ENCODE results near the gene MALT1. TPM values are rescaled to one million over a fixed set of nuclear protein-coding genes. Genes with fewer than 3 reads are reported as not detected.

MALT1 gene
- polyA plus RNA-seq, 2 of the 4 experiments (the other 2 are of a cell fraction): 30.7 to 34.0 TPM

DNA sequence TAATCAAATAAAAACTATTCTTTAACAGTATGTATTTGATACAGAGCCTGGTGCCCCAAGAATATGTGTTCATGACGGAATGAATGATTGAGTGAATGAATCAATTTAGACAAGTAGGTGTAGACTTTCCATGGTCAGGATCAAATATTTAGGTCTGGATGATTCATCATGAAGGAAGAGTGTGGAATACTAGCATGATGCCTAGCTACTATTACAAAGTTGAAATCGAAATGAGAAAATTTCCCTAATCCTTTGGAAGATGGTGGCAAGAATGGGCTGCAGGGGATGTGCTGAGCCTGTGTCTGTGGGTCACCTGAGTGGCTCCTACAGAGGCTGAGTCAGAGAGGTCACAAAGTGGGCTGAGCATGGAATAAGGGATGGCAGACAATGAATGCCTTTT lies 3.1 kb upstream of the MALT1 start:
- ATAC-seq (no peak), DNase-seq (ENCODE audit: low read depth in 1 of 2, low spot score in 1 of 2) (no peak), FAIRE-seq (no peak)
- ChIA-PET POLR2A (no interaction called here), CTCF (interaction anchor here (1.1 to 2.4 kb wide), 2 partner anchors 96 to 139 kb away, joined by 4 to 8 read pairs; no protein-coding TSS in a partner anchor)
- H3K4me3 ChIP-seq: no peak overlapping the region
- WGBS (ENCODE audit: missing lambda C conversion rate): 77% methylated on average over 2 of the region's 2 CpGs
- no peak overlapping the region for H3K4me2 ChIP-seq
- H3K27ac ChIP-seq: peak overlapping the region in 1 of 2 experiments; percentile 76; a peak in 3 of 6 replicates
- H3K9me3 ChIP-seq: no peaks in the 10 kb centered on the region
- H3K4me1 ChIP-seq: peaks cover 59% of the 10 kb centered on the region
- TF ChIP-seq CEBPB (IDR thresholded peaks at IDR 0.05) (no peak), TP53 (CRISPR knock-in tag; IDR thresholded peaks at IDR 0.05) (no peak), ZNF302 (CRISPR knock-in tag; IDR thresholded peaks at IDR 0.05) (no peak)

DNA sequence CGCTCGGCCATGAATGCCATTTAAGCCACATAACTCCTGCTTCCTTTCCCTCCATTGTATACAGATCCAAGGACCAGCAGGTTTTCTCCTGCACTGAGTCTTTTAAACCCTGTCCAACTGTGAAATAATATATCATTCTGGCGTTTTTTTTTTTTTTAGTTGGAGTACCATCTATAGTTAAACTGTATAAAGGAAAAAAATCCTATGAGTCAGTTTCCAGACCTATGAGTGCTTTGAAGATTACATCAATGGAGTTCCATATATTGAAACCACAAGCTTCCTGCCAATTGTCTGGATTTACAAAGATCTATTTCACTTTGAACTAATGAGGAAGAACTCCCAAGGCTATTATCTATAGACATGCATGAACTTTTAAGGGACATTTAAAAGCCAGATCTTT lies 2.4 kb upstream of the MALT1 start:
- ChIA-PET POLR2A (no interaction called here), CTCF (interaction anchor here (2.4 kb wide), 1 partner anchor 139 kb away, joined by 8 read pairs; no protein-coding TSS in a partner anchor)
- 67% methylated on average over 3 of the region's 3 CpGs for WGBS (ENCODE audit: missing lambda C conversion rate)
- H3K27ac ChIP-seq: peak overlapping the region; percentile 76 to 85; a peak in 4 of 6 replicates
- no peak for ATAC-seq
- FAIRE-seq: no peak
- no peak for TF ChIP-seq HOXA7 (CRISPR knock-in tag; IDR thresholded peaks at IDR 0.05)
- TF ChIP-seq JUN (IDR thresholded peaks at IDR 0.05): no peak
- TF ChIP-seq SMC3 (IDR thresholded peaks at IDR 0.05): no peak
- no peak for TF ChIP-seq MAFK (IDR thresholded peaks at IDR 0.05; ENCODE audit: partially characterized antibody)
- TF ChIP-seq SREBF2 (IDR thresholded peaks at IDR 0.05): no peak
- TF ChIP-seq, protein P1, sequence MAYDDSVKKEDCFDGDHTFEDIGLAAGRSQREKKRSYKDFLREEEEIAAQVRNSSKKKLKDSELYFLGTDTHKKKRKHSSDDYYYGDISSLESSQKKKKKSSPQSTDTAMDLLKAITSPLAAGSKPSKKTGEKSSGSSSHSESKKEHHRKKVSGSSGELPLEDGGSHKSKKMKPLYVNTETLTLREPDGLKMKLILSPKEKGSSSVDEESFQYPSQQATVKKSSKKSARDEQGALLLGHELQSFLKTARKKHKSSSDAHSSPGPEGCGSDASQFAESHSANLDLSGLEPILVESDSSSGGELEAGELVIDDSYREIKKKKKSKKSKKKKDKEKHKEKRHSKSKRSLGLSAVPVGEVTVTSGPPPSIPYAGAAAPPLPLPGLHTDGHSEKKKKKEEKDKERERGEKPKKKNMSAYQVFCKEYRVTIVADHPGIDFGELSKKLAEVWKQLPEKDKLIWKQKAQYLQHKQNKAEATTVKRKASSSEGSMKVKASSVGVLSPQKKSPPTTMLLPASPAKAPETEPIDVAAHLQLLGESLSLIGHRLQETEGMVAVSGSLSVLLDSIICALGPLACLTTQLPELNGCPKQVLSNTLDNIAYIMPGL (CRISPR knock-in tag; IDR thresholded peaks at IDR 0.05; ENCODE audit: borderline replicate concordance): no peak
- no peak for TF ChIP-seq NPAS2 (CRISPR knock-in tag; IDR thresholded peaks at IDR 0.05; ENCODE audit: borderline replicate concordance)
- no peak for TF ChIP-seq BHLHE40 (IDR thresholded peaks at IDR 0.05; ENCODE audit: low read depth, low read length)
- TF ChIP-seq MYC (IDR thresholded peaks at IDR 0.05; ENCODE audit: borderline replicate concordance, low read length): no peak
- TF ChIP-seq JUNB (IDR thresholded peaks at IDR 0.05): no peak
- TF ChIP-seq RNF2 (IDR thresholded peaks at IDR 0.05; ENCODE audit: borderline replicate concordance, low read depth): no peak
- no peak for TF ChIP-seq HOXB13 (CRISPR knock-in tag; IDR thresholded peaks at IDR 0.05; ENCODE audit: low read depth)
- TF ChIP-seq RAD21 (conservative IDR thresholded peaks at IDR 0.05 in 1 of 2, IDR thresholded peaks at IDR 0.05 in 1 of 2): no peak
- H3K9me3 ChIP-seq: no peaks in the 10 kb centered on the region
- H3K4me1 ChIP-seq: peaks cover 66% of the 10 kb centered on the region
- no peak for DNase-seq (ENCODE audit: low read depth in 1 of 2, low spot score in 1 of 2)
- peak overlapping the region; percentile 94 for H3K4me2 ChIP-seq
- H3K4me3 ChIP-seq: no peak overlapping the region

DNA sequence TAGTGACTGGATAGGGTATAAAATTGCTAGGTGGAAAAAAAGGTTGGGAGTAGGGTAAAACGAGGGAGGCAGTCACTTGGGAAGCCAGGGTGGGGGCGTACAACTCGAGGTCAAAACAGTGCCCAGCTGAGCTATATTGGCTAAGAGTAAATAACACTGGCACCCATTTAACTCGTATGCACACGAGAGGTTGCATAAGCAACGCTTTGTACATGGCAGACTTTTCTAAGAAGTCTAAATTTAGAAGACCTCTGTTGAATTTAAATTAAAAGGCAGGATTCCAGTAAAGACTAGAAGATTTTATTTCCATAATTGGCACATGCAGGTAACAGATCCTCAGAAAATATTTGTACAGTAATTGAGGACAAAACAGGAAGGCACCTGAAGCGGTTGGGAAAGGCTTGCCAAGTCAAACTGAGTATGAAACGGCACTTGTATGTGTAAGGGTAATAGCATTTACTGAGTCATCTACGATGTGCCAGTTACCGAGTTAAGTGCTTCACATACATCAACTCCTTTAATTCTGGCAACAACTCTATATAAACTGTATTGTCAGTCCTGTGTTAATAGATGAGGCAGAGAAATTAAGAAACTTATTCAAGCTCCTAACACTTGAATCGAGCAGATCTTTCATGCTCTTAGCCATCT lies 1.4 kb upstream of the MALT1 start:
- DNase-seq (ENCODE audit: low read depth in 1 of 2, low spot score in 1 of 2): peak; percentile 54 to 66
- FAIRE-seq: no peak
- H3K4me3 ChIP-seq: peak overlapping the region; percentile 90; the same call in 1 of the 3 replicates
- H3K9me3 ChIP-seq: no peaks in the 10 kb centered on the region
- peaks cover 75% of the 10 kb centered on the region for H3K4me1 ChIP-seq
- ATAC-seq: peak in 1 of 2 experiments; percentile 48; a peak in 3 of 6 replicates
- ChIA-PET CTCF (interaction anchor here (1.3 to 2.5 kb wide), 3 partner anchors 95 to 141 kb away, joined by 3 to 8 read pairs (median 8); no protein-coding TSS in a partner anchor), POLR2A (interaction anchor here (1.2 to 2.4 kb wide), 4 partner anchors 30 to 102 kb away, joined by 3 to 10 read pairs (median 8); no protein-coding TSS in a partner anchor)
- 3% methylated on average over 11 of the region's 11 CpGs for WGBS (ENCODE audit: missing lambda C conversion rate)
- peak overlapping the region; percentile 94 for H3K4me2 ChIP-seq
- H3K27ac ChIP-seq: peak overlapping the region; percentile 85 to 97
- 0 out of 2 replicates have a peak, but pooled peaks have one; percentile 35 for TF ChIP-seq FOSL2 (IDR thresholded peaks at IDR 0.05)
- peak; percentile 61 for TF ChIP-seq FOSL2 (CRISPR knock-in tag; IDR thresholded peaks at IDR 0.05)
- 0 out of 5 replicates have a peak, but pooled peaks of 1 of the 2 experiments have one; percentile 26 for TF ChIP-seq JUN (IDR thresholded peaks at IDR 0.05)
- peak in 1 of 2 experiments; percentile 35; a peak in 1 of 5 replicates for TF ChIP-seq EP300 (IDR thresholded peaks at IDR 0.05)
- TF ChIP-seq JUNB (IDR thresholded peaks at IDR 0.05): peak; percentile 48; the same call in 1 of the 2 replicates
- peak in 1 of 2 experiments; percentile 73; a peak in 2 of 4 replicates for TF ChIP-seq CEBPB (IDR thresholded peaks at IDR 0.05)
- no peak for TF ChIP-seq POLR2A (IDR thresholded peaks at IDR 0.05; ENCODE audit: low read length)
- TF ChIP-seq NFE2L2 (conservative IDR thresholded peaks at IDR 0.05; ENCODE audit: low read length): no peak
- TF ChIP-seq GATA3 (IDR thresholded peaks at IDR 0.05; ENCODE audit: borderline replicate concordance): peak; percentile 29; the same call in 1 of the 2 replicates
- TF ChIP-seq ZFP36 (IDR thresholded peaks at IDR 0.05; ENCODE audit: borderline replicate concordance, partially characterized antibody): no peak

All from A549 (cell line).